GM21529 (cell line): ENCODE results near the gene FSTL3.
"Not testable (repeated sequence)": the region's sequence is repeated elsewhere in the genome, so short reads cannot be mapped to it uniquely, and the experiment has no call there.

Source experiments
- ATAC-seq: cut with Tn5 transposase; IDR thresholded peaks from one replicate; pipeline ENCODE4 v1.9.1; 2021; ENCODE audit not compliant: unreplicated experiment

The FSTL3 gene

DNA sequence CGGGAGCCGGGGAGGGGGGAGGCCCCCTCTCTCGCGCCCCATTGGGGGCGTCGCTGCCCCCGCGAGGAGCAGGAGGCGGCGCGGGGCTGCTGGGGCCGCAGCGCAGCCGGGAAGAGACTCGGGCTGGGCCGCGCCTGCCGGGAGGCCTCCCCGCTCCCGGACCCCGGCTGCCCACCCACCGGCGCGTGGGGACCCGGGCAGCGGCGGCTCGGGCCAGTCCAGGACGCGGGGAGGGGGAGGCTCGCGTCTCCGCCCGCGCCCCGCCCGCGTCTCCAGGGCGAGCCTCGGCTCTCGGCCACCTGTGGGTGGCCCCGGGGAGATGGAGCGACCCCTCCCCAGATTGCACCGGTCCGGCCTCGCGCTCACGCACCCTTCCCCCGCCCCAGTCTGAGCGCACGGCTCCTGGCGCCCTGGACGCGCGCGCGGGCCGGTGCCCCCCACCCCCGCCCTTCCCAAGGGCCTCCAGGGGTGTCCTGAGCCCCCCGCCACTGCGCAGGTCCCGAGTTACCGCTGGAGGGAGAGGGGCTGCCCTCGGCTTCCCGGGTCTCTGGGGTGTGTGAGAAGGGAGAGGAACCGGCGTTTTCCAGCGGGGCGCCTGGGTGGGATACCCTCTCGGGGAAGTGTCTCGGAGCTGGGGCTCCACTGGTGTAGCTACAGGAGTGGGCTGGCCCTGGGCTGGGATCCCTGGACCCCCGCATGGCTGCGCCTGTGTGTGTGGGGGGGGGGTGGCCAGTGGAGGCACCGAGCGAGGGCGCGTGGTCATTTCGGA is 33.2 kb downstream of the FSTL3 start:
- no peak for ATAC-seq

DNA sequence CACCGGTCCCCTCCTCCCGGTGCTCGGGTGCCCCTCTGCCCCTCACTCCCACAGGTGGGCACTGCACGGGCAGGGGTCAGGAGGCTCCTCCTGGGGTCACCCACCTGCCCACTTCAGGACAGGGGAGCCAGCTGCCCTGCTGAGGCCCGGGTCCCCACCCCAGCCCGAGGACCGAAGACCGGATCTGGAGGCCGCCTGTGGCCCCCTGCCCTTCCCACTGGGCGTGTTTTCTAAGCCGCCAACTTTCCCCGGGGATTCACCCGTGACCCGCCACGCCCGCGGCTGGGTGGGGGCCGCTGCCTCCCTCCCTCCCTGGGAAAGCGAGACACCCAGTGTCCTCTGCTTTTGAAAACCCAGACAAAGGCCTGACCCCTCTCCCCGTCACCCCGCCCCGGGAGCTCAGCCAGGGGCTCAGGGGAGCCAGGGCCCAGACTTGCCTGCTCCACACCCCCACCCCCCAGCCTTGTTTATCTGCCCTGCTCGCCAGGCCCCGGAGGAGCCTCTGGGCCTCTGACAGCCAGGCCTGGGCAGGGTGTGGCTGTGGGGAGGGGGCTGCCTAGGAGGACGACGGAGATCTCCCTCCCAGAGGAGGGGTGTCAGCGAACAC is 33.9 kb downstream of the FSTL3 start:
- no peak for ATAC-seq

DNA sequence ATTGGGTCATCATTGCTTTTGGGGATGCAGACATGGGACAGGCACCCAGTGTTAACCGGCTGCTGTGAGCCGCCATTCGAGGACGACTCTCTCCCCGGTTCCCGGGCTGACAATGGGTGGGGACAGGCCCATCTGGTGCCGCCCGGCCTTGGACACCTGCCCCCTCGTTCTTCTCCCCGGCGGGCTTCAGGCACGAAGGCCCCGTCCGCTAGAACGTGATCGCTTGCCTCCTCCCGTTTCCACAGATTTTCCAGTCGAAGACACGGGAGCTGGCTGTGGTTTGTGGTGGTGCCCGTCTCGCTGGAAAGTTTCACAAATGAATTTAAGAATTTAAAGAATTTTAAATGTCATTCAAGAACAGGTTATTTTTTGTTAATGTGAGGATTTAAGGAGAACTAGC is 34.6 kb downstream of the FSTL3 start:
- ATAC-seq: no peak

- no peak for ATAC-seq
Observed at GRCh38 chr19:711254-711653, 35.1 kb downstream of the FSTL3 start.

DNA sequence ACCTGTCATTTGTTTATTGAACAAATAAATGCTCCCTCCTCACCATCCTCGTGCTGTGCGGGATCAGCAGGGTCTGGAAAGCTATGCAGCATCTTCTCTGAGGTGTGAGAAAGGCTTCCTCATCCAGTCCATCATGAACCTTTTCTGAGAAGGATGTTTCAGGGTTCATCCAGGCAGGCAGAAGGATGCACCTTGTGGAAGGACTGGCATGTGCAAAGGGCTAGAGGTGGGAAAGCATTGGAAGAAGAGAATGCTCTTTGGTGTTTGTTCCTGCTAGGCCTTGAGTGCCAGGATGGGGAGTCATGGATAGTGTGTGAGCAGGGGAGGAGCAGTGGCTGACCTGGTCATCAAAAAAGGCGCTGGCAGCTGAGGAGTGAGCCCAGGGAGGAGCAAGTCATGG is 39.2 kb downstream of the FSTL3 start:
- ATAC-seq: no peak

- no peak for ATAC-seq
Observed at GRCh38 chr19:718251-718951, 42.2 kb downstream of the FSTL3 start.

DNA sequence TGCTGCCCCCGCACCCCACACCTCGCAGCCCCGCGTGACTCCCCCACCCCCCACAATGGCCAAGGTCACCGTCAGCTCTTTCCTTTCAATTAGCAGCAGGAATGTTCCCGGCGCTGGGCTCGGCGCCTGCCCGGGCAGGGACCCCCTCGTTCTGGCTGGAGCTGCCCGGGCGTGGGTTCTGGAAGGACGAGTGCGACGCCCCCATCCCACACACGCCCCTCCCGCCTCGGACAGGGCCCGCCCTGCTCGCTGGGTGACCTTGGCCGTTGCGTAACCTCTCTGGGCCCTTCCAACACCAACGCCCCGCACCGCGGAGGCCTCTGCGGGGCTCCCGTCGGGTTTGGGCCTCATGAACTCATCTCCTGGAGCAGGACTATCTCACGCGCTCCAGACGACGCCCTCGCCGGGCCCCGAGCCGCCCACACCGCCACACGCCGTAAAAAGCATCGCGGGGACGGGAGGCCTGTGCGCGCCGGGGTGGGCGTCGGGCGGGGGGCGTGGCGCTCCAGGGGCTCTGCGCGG is 42.9 kb downstream of the FSTL3 start:
- ATAC-seq: no peak

GRCh38 chr19:719636-720344 is 43.6 kb downstream of the FSTL3 start:
- no peak for ATAC-seq

DNA sequence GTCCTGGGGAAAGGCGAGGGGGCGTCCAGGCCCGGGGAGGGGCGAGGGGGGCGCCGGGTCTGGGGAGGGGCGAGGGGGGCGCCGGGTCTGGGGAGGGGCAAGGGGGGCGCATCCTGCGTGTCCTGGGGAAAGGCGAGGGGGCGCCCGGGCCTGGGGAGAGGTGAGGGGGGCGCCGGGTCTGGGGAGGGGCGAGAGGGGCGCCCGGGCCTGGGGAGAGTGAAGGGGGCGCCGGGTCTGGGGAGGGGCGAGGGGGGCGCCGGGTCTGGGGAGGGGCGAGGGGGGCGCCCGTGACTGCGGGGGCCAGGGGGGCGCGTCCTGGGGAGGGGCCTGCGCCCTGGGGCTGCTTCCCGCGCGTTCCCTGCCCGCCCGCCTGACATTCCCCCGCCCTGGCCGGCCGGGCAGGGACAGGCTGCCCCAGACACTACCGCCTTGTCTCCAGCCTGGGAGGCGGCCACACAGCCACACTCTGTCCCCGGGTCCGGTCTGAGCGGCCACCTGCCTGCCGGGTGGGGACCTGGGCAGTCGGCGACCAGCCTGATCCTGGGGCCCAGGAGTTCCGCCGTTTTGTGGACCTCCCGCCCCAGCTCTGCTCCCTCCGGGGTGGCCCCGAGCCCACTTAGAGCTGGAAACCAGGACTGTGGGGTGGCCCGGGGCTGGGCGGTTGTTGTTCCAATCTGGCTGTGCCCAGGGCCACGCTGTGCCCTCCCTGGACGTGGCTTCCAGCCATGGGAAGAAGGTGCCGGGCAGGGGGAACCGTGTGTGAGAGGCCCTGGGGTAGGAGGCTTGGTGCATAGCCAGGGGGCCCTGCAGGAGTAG is 44.4 kb downstream of the FSTL3 start:
- no peak for ATAC-seq

- no peak for ATAC-seq
Observed at GRCh38 chr19:722553-723101, 46.4 kb downstream of the FSTL3 start.

DNA sequence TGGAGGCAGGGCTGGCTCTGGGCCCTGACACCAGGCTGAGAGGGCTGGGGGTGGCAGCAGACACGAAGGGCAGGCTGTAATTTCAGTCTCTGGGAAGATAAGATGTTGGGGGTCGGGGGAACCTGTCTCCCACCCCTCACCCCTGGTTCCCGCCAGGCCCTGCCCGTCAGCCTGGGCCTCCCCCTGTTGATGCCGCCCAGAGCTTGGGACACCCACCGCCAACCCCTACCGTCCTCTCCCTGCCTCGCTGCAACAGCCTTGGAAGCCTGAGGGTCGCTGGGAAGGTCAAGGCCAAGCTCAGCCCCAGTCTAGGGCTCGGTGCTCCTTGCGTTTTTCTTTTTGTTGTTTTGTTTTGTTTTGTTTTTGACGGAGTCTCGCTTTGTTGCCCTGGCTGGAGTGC is 47.1 kb downstream of the FSTL3 start:
- ATAC-seq: no peak

GRCh38 chr19:723714-724113 is 47.5 kb downstream of the FSTL3 start:
- ATAC-seq: no peak

- ATAC-seq: no peak
Observed at GRCh38 chr19:725461-726089, 49.4 kb downstream of the FSTL3 start.

DNA sequence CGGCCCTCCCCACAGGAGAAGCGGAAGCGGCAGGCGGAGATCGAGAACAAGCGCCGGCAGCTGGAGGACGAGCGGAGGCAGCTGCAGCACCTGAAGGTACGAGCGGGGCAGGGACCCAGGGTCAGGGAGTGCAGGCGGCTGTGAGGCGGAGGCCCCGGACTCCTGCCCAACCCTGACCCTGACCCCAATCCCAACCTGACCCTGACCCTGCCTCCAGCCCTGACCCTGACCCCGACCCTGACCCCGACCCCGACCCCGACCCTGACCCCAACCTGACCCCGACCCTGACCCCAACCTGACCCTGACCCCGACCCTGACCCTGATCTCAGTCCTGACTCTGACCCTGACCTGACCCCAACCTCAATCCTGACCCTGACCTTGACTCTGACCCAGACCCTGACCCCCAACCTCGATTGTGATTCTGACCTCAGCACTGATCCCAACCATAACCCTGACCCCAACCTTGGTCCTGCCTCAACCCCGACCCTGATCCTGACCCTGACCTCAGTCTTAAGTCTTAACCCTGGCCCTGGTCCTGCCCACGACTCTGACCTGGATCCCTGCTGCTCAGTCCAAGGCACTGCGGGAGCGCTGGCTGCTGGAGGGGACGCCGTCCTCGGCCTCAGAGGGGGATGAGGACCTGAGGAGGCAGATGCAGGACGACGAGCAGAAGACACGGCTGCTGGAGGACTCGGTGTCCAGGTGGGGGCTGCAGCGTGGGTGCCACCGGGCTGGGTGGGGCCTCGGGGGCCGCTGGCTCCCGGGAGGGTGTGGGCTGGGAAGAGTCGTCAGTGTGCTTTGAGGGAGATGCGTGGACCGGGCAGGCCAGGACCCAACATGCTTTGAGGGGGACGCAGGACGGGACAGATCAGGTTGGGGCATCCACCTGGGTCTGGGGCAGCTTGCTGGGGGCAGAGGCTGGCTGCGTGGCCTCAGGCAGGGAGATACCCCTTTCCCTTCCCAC is 51.1 kb downstream of the FSTL3 start:
- ATAC-seq: no peak

- no peak for ATAC-seq
Observed at GRCh38 chr19:728011-728410, 51.8 kb downstream of the FSTL3 start.

DNA sequence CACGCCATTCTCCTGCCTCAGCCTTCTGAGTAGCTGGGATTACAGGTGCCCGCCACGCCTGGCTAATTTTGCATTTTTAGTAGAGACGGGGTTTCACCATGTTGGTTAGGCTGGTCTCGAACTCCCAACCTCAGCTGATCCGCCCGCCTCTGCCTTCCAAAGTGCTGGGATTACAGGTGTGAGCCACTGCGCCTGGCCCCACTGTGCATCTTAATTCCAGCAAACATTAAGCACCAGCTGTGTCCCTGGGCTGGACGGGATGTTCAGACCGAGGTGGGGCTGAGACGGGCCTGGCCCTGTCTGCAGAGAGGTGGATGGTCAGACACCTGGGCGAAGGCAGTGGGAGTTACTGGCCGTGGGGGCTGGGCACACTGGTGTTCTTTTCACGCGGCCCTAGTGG is 53.4 kb downstream of the FSTL3 start:
- not testable (repeated sequence) for ATAC-seq

- no peak for ATAC-seq
Observed at GRCh38 chr19:729965-730668, 53.9 kb downstream of the FSTL3 start.

DNA sequence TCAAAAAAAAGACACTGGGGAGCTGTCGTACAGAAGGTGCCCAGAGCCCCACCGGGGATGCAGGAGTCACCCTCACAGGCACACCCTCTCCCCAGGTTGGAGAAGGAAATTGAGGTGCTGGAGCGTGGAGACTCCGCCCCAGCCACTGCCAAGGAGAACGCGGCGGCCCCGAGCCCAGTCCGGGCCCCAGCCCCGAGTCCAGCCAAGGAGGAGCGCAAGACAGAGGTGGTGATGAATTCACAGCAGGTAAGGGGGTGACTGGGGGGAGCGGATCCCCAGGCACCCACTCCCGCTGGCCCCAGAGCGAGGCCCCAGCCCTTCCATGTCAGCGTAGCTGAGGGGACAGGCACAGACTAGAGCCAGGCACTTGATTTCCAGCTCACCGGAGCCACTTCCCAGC is 54.8 kb downstream of the FSTL3 start:
- ATAC-seq: no peak
